ENCODE measurements around the gene ADAMTS14.

DNA sequence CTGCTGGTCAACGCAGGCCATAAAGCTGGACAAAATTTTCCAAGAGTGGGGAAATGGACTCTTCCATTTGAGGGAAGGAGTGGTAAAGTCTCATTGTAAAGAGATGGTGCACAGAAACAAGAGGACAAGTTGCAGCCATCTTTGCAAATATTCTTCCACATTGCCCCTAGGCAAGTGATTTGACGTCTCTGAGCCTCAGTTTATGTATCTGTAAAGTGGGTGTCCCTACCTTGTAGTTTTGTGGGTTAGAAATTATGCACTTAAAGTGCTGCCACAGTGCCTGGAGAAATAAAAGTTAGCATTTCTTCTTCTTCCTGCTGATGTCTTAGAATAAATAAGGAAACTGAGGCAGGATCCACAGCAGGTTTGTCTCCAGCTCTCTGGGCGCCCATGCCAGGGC is 12.1 kb downstream of the ADAMTS14 start:
- TF ChIP-seq, protein P1, sequence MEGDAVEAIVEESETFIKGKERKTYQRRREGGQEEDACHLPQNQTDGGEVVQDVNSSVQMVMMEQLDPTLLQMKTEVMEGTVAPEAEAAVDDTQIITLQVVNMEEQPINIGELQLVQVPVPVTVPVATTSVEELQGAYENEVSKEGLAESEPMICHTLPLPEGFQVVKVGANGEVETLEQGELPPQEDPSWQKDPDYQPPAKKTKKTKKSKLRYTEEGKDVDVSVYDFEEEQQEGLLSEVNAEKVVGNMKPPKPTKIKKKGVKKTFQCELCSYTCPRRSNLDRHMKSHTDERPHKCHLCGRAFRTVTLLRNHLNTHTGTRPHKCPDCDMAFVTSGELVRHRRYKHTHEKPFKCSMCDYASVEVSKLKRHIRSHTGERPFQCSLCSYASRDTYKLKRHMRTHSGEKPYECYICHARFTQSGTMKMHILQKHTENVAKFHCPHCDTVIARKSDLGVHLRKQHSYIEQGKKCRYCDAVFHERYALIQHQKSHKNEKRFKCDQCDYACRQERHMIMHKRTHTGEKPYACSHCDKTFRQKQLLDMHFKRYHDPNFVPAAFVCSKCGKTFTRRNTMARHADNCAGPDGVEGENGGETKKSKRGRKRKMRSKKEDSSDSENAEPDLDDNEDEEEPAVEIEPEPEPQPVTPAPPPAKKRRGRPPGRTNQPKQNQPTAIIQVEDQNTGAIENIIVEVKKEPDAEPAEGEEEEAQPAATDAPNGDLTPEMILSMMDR (conservative IDR thresholded peaks at IDR 0.05), result no peak
- TF ChIP-seq EZH2 (IDR thresholded peaks at IDR 0.05; ENCODE audit: low read depth), result no peak
